WTC11 (cell line): ENCODE results near the gene FLT1. TPM values are rescaled to one million over a fixed set of nuclear protein-coding genes. Genes with fewer than 3 reads are reported as not detected.

Experiments
- ATAC-seq: fragments of 200-7000 bp; cut with Tn5 transposase; 2 replicates; pipeline ENCODE4 v1.10.0; 2021; ENCODE audit warnings: mild to moderate bottlenecking, moderate library complexity
- CTCF ChIA-PET: fragments of 300-600 bp; sonication (Branson Sonifier 250); formaldehyde crosslinking; loops from one replicate; lab custom pipeline; 2021; ENCODE audit warnings: antibody characterized with exemption; lab: Charles Lee
- POLR2A ChIA-PET: fragments of 350-600 bp; sonication (Branson Sonifier 250); formaldehyde crosslinking; loops from one replicate; lab custom pipeline; 2021; ENCODE audit warnings: antibody characterized with exemption; lab: Charles Lee
- DNase-seq: peaks from one replicate; pipeline ENCODE4 v3.0.0; 2021; ENCODE audit warnings: low spot score
- H3K27ac Mint-ChIP-seq: 2 replicates; pipeline ENCODE4 v1.8.0; 2021; ENCODE audit warnings: mixed read lengths
- H3K27me3 Mint-ChIP-seq: 2 replicates; pipeline ENCODE4 v1.8.0; 2021; ENCODE audit warnings: low read depth, mild to moderate bottlenecking, moderate library complexity, mixed read lengths
- H3K36me3 Mint-ChIP-seq: 2 replicates; pipeline ENCODE4 v1.8.0; 2021; ENCODE audit warnings: mixed read lengths
- H3K4me1 Mint-ChIP-seq: 2 replicates; pipeline ENCODE4 v1.8.0; 2022; ENCODE audit warnings: mixed read lengths
- H3K4me3 Mint-ChIP-seq: 2 replicates; pipeline ENCODE4 v1.8.0; 2021; ENCODE audit warnings: mild to moderate bottlenecking, moderate library complexity, mixed read lengths
- H3K9me3 Mint-ChIP-seq: 2 replicates; pipeline ENCODE4 v1.8.0; 2021; ENCODE audit warnings: mixed read lengths
- CREB1 ChIP-seq: sonication (generic); formaldehyde crosslinking; IDR thresholded peaks from 2 replicates; pipeline ENCODE4 v1.8.0; 2023; ENCODE audit warnings: mild to moderate bottlenecking, missing genetic modification reagents
- ESRRA ChIP-seq: sonication (generic); formaldehyde crosslinking; IDR thresholded peaks from 2 replicates; pipeline ENCODE4 v1.8.1; 2022; ENCODE audit warnings: mild to moderate bottlenecking, missing genetic modification reagents, borderline replicate concordance
- ETV6 ChIP-seq: sonication (generic); formaldehyde crosslinking; IDR thresholded peaks from 2 replicates; pipeline ENCODE4 v1.8.1; 2022; ENCODE audit warnings: mild to moderate bottlenecking, missing genetic modification reagents
- FOXJ3 ChIP-seq: sonication (generic); formaldehyde crosslinking; IDR thresholded peaks from 2 replicates; pipeline ENCODE4 v1.9.0; 2021; ENCODE audit warnings: missing genetic modification reagents, mild to moderate bottlenecking, borderline replicate concordance
- FOXK1 ChIP-seq: sonication (generic); formaldehyde crosslinking; IDR thresholded peaks from 2 replicates; pipeline ENCODE4 v1.8.0; 2022; ENCODE audit warnings: mild to moderate bottlenecking, moderate library complexity, missing genetic modification reagents
- GABPB1 ChIP-seq: sonication (generic); formaldehyde crosslinking; IDR thresholded peaks from 2 replicates; pipeline ENCODE4 v1.8.1; 2023; ENCODE audit warnings: mild to moderate bottlenecking, missing genetic modification reagents
- GRHL2 ChIP-seq: fragments of 250-450 bp; sonication (Bioruptor Pico); IDR thresholded peaks from 2 replicates; pipeline ENCODE4 v1.8.0; 2022; ENCODE audit warnings: mild to moderate bottlenecking, moderate library complexity; ENCODE audit not compliant: insufficient replicate concordance, severe bottlenecking
- GTF2I ChIP-seq: fragments of 250-450 bp; sonication (Bioruptor Pico); conservative IDR thresholded peaks from 2 replicates; pipeline ENCODE4 v1.4.0; 2021; ENCODE audit warnings: mild to moderate bottlenecking
- JUN ChIP-seq: sonication (generic); formaldehyde crosslinking; IDR thresholded peaks from 2 replicates; pipeline ENCODE4 v1.8.0; 2023; ENCODE audit warnings: mild to moderate bottlenecking, missing genetic modification reagents
- MXD4 ChIP-seq: fragments of 250-450 bp; sonication (Bioruptor Pico); IDR thresholded peaks from 2 replicates; pipeline ENCODE4 v1.8.0; 2021; ENCODE audit warnings: mild to moderate bottlenecking, moderate library complexity, borderline replicate concordance
- MYBL2 ChIP-seq: sonication (generic); formaldehyde crosslinking; IDR thresholded peaks from 2 replicates; pipeline ENCODE4 v1.8.1; 2023; ENCODE audit warnings: mild to moderate bottlenecking, moderate library complexity, missing genetic modification reagents
- NFATC4 ChIP-seq: fragments of 250-450 bp; sonication (Bioruptor Pico); IDR thresholded peaks from 2 replicates; pipeline ENCODE4 v1.9.0; 2021; ENCODE audit warnings: mild to moderate bottlenecking
- PRRX2 ChIP-seq: fragments of 250-450 bp; sonication (Bioruptor Pico); IDR thresholded peaks from 2 replicates; pipeline ENCODE4 v1.8.0; 2021; ENCODE audit warnings: mild to moderate bottlenecking
- RELA ChIP-seq: sonication (generic); formaldehyde crosslinking; IDR thresholded peaks from 2 replicates; pipeline ENCODE4 v1.8.1; 2022; ENCODE audit warnings: missing genetic modification reagents, mild to moderate bottlenecking, borderline replicate concordance
- RORB ChIP-seq: fragments of 250-450 bp; sonication (Bioruptor Pico); IDR thresholded peaks from 2 replicates; pipeline ENCODE4 v1.9.0; 2021; ENCODE audit warnings: mild to moderate bottlenecking
- SP1 ChIP-seq: sonication (generic); formaldehyde crosslinking; conservative IDR thresholded peaks from 2 replicates; pipeline ENCODE4 v1.8.1; 2022; ENCODE audit warnings: missing genetic modification reagents
- TEAD4 ChIP-seq: sonication (generic); formaldehyde crosslinking; IDR thresholded peaks from 2 replicates; pipeline ENCODE4 v1.8.0; 2022; ENCODE audit warnings: mild to moderate bottlenecking, missing genetic modification reagents
- ZNF138 ChIP-seq: sonication (generic); formaldehyde crosslinking; conservative IDR thresholded peaks from 2 replicates; pipeline ENCODE4 v1.8.1; 2022; ENCODE audit warnings: mild to moderate bottlenecking, moderate library complexity, missing genetic modification reagents
- ZNF263 ChIP-seq: sonication (generic); formaldehyde crosslinking; IDR thresholded peaks from 2 replicates; pipeline ENCODE4 v1.8.1; 2022; ENCODE audit warnings: low read depth, mild to moderate bottlenecking, moderate library complexity, missing genetic modification reagents
- ZNF671 ChIP-seq: fragments of 250-450 bp; sonication (Bioruptor Pico); IDR thresholded peaks from 2 replicates; pipeline ENCODE4 v1.8.0; 2021; ENCODE audit warnings: mild to moderate bottlenecking
- total RNA-seq: library from RNA; stranded (reverse); gene quantifications from 3 replicates; pipeline ENCODE4 v1.2.3, GENCODE V29; 2021
- TF ChIP-seq, protein P1 (sequence below): fragments of 250-450 bp; sonication (Bioruptor Pico); IDR thresholded peaks from 2 replicates; pipeline ENCODE4 v1.9.0; 2021; ENCODE audit warnings: moderate library complexity, mild to moderate bottlenecking, inconsistent platforms, borderline replicate concordance
- TF ChIP-seq, protein P2 (sequence below): fragments of 250-450 bp; sonication (Bioruptor Pico); IDR thresholded peaks from 2 replicates; pipeline ENCODE4 v1.9.0; 2021; ENCODE audit warnings: mild to moderate bottlenecking
- TF ChIP-seq, protein P3 (sequence below): sonication (generic); formaldehyde crosslinking; IDR thresholded peaks from 2 replicates; pipeline ENCODE4 v1.8.0; 2022; ENCODE audit warnings: mild to moderate bottlenecking, missing genetic modification reagents
- TF ChIP-seq, protein P4 (sequence below): sonication (generic); formaldehyde crosslinking; IDR thresholded peaks from 2 replicates; pipeline ENCODE4 v1.8.0; 2022; ENCODE audit warnings: missing genetic modification reagents
- TF ChIP-seq, protein P5 (sequence below): fragments of 250-450 bp; sonication (Bioruptor Pico); IDR thresholded peaks from 2 replicates; pipeline ENCODE4 v1.9.0; 2021; ENCODE audit warnings: mild to moderate bottlenecking
- TF ChIP-seq, protein P6 (sequence below): sonication (generic); formaldehyde crosslinking; IDR thresholded peaks from 2 replicates; pipeline ENCODE4 v1.8.1; 2023; ENCODE audit warnings: mild to moderate bottlenecking, missing genetic modification reagents, moderate library complexity
- TF ChIP-seq, protein P7 (sequence below): sonication (generic); formaldehyde crosslinking; IDR thresholded peaks from 2 replicates; pipeline ENCODE4 v1.8.1; 2023; ENCODE audit warnings: mild to moderate bottlenecking, missing genetic modification reagents, moderate library complexity

FLT1 gene
- total RNA-seq, 1 experiment from 2014 or later = 66.3 TPM

DNA sequence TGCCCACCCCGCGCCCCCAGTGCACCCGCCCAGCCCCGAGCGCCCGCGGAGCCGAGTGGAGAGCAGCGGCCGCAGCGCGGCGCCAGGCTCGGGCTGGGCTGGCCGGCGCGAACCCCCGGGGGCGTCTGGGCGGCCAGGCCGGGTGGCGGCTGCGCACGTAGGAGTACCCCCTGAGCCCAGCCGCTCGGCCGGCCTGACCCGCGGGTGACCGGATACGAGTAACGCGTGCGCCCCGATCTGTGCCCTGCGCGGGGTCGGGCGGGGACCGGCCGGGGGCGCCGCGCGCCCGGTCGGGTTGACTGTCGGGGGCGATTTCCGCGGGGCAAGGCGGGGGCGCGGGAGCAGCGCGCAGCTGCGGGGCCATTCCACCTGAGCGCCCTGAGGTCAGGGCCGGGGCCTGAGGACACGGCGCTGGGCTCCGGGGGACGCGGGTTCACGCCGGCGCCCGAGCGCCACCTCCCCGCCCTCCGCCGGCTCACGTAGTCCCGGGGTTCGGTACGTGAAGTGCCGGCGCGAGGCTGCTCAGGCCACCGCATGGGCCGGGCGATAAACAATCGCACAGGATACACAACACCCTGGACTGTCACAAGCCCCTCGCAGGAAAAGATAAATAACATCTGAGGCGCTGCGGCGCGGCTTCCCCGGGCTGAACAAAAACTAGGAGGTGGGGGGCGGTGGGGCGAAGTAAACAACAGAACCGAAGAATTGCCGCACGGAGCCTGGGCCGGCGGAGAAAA is 37.6 kb upstream of the FLT1 start:
- Mint-ChIP-seq H3K9me3 (peaks cover 18% of the 10 kb centered on the region), H3K4me1 (peaks cover 25% of the 10 kb centered on the region), H3K27me3 (peaks cover 27% of the 10 kb centered on the region), H3K4me3 (peak overlapping the region; percentile 64), H3K36me3 (peaks cover 6% of the 10 kb centered on the region; the same call in 1 of the 2 replicates), H3K27ac (no peak overlapping the region)
- DNase-seq (peak; percentile 54), ATAC-seq (peak; percentile 61)
- ChIA-PET POLR2A (no interaction called here), CTCF (no interaction called here)
- TF ChIP-seq RELA (CRISPR knock-in tag) = no peak
- TF ChIP-seq, protein P1, sequence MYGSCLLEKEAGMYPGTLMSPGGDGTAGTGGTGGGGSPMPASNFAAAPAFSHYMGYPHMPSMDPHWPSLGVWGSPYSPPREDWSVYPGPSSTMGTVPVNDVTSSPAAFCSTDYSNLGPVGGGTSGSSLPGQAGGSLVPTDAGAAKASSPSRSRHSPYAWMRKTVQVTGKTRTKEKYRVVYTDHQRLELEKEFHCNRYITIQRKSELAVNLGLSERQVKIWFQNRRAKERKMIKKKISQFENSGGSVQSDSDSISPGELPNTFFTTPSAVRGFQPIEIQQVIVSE (CRISPR knock-in tag) = no peak
- TF ChIP-seq, protein P2, sequence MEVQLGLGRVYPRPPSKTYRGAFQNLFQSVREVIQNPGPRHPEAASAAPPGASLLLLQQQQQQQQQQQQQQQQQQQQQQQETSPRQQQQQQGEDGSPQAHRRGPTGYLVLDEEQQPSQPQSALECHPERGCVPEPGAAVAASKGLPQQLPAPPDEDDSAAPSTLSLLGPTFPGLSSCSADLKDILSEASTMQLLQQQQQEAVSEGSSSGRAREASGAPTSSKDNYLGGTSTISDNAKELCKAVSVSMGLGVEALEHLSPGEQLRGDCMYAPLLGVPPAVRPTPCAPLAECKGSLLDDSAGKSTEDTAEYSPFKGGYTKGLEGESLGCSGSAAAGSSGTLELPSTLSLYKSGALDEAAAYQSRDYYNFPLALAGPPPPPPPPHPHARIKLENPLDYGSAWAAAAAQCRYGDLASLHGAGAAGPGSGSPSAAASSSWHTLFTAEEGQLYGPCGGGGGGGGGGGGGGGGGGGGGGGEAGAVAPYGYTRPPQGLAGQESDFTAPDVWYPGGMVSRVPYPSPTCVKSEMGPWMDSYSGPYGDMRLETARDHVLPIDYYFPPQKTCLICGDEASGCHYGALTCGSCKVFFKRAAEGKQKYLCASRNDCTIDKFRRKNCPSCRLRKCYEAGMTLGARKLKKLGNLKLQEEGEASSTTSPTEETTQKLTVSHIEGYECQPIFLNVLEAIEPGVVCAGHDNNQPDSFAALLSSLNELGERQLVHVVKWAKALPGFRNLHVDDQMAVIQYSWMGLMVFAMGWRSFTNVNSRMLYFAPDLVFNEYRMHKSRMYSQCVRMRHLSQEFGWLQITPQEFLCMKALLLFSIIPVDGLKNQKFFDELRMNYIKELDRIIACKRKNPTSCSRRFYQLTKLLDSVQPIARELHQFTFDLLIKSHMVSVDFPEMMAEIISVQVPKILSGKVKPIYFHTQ (CRISPR knock-in tag) = no peak
- no peak for TF ChIP-seq GABPB1
- no peak for TF ChIP-seq GTF2I
- TF ChIP-seq ESRRA = 0 out of 2 replicates have a peak, but pooled peaks have one; percentile 50
- TF ChIP-seq, protein P3, sequence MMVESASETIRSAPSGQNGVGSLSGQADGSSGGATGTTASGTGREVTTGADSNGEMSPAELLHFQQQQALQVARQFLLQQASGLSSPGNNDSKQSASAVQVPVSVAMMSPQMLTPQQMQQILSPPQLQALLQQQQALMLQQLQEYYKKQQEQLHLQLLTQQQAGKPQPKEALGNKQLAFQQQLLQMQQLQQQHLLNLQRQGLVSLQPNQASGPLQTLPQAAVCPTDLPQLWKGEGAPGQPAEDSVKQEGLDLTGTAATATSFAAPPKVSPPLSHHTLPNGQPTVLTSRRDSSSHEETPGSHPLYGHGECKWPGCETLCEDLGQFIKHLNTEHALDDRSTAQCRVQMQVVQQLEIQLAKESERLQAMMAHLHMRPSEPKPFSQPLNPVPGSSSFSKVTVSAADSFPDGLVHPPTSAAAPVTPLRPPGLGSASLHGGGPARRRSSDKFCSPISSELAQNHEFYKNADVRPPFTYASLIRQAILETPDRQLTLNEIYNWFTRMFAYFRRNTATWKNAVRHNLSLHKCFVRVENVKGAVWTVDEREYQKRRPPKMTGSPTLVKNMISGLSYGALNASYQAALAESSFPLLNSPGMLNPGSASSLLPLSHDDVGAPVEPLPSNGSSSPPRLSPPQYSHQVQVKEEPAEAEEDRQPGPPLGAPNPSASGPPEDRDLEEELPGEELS (CRISPR knock-in tag) = no peak
- TF ChIP-seq ETV6 (CRISPR knock-in tag) = 0 out of 2 replicates have a peak, but pooled peaks have one; percentile 26
- TF ChIP-seq FOXK1 (CRISPR knock-in tag) = peak; percentile 61
- no peak for TF ChIP-seq MXD4
- no peak for TF ChIP-seq CREB1 (CRISPR knock-in tag)
- TF ChIP-seq ZNF671 (CRISPR knock-in tag) = no peak
- TF ChIP-seq, protein P4, sequence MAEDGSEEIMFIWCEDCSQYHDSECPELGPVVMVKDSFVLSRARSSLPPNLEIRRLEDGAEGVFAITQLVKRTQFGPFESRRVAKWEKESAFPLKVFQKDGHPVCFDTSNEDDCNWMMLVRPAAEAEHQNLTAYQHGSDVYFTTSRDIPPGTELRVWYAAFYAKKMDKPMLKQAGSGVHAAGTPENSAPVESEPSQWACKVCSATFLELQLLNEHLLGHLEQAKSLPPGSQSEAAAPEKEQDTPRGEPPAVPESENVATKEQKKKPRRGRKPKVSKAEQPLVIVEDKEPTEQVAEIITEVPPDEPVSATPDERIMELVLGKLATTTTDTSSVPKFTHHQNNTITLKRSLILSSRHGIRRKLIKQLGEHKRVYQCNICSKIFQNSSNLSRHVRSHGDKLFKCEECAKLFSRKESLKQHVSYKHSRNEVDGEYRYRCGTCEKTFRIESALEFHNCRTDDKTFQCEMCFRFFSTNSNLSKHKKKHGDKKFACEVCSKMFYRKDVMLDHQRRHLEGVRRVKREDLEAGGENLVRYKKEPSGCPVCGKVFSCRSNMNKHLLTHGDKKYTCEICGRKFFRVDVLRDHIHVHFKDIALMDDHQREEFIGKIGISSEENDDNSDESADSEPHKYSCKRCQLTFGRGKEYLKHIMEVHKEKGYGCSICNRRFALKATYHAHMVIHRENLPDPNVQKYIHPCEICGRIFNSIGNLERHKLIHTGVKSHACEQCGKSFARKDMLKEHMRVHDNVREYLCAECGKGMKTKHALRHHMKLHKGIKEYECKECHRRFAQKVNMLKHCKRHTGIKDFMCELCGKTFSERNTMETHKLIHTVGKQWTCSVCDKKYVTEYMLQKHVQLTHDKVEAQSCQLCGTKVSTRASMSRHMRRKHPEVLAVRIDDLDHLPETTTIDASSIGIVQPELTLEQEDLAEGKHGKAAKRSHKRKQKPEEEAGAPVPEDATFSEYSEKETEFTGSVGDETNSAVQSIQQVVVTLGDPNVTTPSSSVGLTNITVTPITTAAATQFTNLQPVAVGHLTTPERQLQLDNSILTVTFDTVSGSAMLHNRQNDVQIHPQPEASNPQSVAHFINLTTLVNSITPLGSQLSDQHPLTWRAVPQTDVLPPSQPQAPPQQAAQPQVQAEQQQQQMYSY (CRISPR knock-in tag) = no peak
- TF ChIP-seq GRHL2 (CRISPR knock-in tag) = no peak
- TF ChIP-seq SP1 (CRISPR knock-in tag) = no peak
- TF ChIP-seq ZNF263 = no peak
- TF ChIP-seq MYBL2 (CRISPR knock-in tag) = 0 out of 2 replicates have a peak, but pooled peaks have one; percentile 29
- TF ChIP-seq, protein P5, sequence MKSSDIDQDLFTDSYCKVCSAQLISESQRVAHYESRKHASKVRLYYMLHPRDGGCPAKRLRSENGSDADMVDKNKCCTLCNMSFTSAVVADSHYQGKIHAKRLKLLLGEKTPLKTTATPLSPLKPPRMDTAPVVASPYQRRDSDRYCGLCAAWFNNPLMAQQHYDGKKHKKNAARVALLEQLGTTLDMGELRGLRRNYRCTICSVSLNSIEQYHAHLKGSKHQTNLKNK (CRISPR knock-in tag) = no peak
- TF ChIP-seq FOXJ3 (CRISPR knock-in tag) = no peak
- no peak for TF ChIP-seq TEAD4 (CRISPR knock-in tag)
- TF ChIP-seq RORB (CRISPR knock-in tag) = no peak
- TF ChIP-seq JUN (CRISPR knock-in tag) = no peak
- TF ChIP-seq, protein P6, sequence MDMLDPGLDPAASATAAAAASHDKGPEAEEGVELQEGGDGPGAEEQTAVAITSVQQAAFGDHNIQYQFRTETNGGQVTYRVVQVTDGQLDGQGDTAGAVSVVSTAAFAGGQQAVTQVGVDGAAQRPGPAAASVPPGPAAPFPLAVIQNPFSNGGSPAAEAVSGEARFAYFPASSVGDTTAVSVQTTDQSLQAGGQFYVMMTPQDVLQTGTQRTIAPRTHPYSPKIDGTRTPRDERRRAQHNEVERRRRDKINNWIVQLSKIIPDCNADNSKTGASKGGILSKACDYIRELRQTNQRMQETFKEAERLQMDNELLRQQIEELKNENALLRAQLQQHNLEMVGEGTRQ (CRISPR knock-in tag) = no peak
- TF ChIP-seq, protein P7, sequence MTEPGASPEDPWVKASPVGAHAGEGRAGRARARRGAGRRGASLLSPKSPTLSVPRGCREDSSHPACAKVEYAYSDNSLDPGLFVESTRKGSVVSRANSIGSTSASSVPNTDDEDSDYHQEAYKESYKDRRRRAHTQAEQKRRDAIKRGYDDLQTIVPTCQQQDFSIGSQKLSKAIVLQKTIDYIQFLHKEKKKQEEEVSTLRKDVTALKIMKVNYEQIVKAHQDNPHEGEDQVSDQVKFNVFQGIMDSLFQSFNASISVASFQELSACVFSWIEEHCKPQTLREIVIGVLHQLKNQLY = no peak
- no peak for TF ChIP-seq NFATC4 (CRISPR knock-in tag)
- TF ChIP-seq PRRX2 (CRISPR knock-in tag) = no peak
- no peak for TF ChIP-seq ZNF138 (CRISPR knock-in tag)
